Hindlimb muscle (tissue), 1 donor: ENCODE measurements around the gene RASGRF2. TPM values are rescaled to one million over a fixed set of nuclear protein-coding genes. Genes with fewer than 3 reads are reported as not detected.
"Not testable (repeated sequence)": the region's sequence is repeated elsewhere in the genome, so short reads cannot be mapped to it uniquely, and the experiment has no call there.

Experiments
- DNase-seq: peaks from one replicate; pipeline ENCODE4 v3.0.0-alpha.2; 2013
- polyA plus RNA-seq: library from polyadenylated mRNA; unstranded; fragments of 120-200 nt; gene quantifications from one replicate; pipeline ENCODE4 v1.2.1, GENCODE V29; 2013; ENCODE audit not compliant: insufficient read length

Gene RASGRF2
- polyA plus RNA-seq, 1 donor: 1.1 TPM

DNA sequence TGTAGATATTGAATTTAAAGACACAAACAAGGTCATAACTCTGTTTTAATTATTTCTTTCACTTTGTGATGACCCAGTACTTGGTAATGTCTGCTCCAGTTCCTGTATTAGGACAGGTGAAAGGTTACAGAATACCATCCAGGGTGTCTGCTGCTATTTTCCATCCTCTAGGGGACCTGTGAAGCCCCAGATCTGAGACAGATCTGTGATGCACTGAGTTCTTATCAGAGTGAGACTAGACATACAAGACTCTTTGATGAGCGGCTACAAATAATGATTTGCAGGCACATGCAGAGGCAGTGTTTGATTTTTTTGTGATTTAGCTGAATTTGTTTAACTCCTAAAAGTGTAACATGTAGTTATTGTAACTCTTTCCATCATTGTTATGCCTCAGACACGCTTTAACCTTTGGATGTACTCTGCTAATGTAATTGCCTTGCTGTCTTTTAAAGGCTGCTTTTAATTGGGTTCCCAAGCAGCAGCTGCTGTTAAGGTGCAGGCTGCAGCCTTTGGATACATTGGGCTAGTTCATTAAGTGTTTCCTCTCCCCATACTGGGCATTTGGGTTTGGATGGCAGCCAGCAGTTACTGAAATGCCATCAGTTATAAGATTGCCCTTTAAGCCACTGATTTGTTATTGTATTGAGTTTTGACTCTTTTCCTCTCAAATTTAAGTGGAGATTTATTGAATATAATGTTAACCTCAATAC is 63.3 kb downstream of the RASGRF2 start:
- no peak for DNase-seq

DNA sequence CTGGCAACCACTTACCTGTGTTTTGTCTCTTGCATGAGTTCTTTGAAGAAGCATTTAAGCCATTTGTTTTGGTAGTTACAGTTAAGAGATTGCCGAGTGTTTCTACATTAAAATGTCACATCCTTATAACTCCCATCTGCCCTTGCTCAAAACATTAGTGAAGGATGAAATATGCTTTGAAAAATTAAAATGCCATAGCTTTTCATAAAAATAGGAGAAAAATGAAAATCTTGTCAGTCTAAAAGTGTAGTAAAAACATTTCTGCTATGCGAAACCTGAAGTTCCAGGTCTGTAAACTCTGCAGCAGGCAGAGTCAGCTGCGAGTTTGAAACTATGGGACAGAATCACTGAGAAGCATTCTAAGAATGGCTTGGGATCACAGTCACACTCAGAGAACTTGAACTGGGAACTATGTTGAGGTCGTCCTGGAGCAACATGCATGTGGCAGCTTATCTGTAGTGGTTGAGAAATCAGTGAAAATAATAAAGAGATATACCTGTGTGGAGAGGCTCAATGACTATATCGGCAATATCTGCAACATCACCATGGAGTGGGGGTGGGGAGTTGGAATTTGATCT is 67.4 kb downstream of the RASGRF2 start:
- DNase-seq: no peak

DNA sequence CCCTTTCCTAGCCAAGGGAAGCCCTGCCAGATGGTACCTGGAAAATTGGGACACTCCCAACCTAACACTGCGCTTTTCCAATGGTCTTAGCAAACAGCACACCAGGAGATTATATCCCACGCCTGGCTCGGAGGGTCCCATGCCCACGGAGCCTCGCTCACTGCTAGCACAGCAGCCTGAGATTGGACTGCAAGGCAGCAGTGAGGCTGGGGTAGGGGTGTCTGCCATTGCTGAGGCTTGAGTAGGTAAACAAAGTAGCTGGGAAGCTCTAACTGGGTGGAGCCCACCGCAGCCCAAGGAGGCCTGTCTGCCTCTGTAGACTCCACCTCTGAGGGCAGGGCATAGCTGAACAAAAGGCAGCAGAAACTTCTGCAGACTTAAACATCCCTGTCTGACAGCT is 68.7 kb downstream of the RASGRF2 start:
- DNase-seq: not testable (repeated sequence)

DNA sequence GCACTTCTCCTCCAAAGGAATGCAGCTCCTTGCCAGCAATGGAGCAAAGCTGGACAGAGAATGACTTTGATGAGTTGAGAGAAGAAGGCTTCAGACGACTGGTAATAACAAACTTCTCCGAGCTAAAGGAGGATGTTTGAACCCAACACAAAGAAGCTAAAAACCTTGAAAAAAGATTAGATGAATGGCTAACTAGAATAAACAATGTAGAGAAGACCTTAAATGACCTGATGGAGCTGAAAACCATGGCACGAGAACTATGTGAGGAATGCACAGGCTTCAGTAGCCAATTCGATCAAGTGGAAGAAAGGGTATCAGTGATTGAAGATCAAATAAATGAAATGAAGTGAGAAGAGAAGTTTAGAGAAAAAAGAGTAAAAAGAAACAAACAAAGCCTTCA is 69.6 kb downstream of the RASGRF2 start:
- DNase-seq: not testable (repeated sequence)

DNA sequence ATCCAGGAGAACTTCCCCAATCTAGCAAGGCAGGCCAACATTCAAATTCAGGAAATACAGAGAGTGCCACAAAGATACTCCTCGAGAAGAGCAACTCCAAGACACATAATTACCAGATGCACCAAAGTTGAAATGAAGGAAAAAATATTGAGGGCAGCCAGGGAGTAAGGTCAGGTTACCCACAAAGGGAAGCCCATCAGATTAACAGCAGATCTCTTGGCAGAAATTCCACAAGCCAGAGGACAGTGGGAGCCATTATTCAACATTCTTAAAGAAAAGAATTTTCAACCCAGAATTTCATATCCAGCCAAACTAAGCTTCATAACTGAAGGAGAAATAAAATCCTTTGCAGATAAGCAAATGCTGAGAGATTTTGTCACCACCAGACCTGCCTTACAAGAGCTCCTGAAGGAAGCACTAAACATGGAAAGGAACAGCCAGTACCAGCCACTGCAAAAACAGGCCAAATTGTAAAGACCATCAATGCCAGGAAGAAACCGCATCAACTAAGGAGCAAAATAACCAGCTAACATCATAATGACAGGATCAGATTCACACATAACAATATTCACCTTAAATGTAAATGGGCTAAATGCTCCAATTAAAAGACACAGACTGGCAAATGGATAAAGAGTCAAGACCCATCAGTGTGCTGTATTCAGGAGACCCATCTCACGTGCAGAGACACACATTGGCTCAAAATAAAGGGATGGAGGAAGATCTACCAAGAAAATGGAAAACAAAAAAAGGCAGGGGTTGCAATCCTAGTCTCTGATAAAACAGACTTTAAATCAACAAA is 70.3 kb downstream of the RASGRF2 start:
- DNase-seq: not testable (repeated sequence)

DNA sequence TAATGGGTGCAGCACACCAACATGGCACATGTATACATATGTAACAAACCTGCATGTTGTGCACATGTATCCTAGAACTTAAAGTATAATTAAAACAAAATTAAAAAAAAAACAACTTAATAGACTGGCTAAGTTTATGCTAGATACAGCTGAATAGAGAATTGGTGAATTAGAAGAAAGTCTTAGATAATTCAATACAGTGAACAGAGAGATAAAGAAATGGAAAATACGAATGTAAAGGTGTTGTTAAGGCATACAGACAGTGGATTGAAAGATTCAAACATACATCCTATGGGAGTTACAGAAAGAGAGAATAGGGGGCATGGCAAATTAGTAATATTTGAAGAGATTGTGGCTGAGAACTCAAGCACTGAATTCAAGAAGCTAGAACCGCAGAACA is 75.4 kb downstream of the RASGRF2 start:
- no peak for DNase-seq

DNA sequence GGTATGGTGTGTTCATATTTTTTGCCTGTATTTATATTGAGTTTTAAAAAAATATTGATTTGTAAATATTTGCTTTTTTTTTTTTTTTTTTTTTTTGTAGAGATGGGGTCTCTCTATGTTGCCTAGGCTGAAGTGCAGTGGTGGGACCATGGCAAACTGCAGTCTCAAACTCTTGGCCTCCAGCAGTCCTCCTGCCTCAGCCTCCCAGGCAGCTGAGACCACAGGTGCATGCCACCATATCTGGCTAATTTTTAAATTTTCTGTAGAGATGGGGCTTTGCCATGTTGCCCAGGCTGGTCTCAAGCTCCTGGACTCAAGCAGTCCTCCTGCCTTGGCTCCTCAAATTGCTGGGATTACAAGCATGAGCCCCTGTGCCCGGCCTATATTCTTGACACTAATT is 78.3 kb downstream of the RASGRF2 start:
- no peak for DNase-seq

DNA sequence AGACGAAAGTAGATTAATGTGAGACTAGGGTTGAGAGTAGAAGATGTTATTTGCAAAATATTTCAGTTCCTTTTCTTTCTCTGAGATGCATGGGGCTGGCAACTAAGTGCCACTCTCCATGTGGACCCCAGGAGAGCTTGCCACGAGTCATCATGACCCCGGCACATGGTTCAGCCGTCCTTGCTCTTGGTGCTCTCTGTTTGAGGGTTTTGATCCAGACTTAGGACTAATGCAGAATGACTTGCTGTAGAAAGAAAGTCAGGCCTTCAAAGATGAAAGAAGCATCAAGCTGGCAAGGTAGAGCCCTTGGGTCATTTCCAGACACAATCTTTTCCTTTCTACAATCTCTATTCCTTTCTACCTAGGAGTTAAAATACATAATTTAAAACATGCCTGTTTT is 84.7 kb downstream of the RASGRF2 start:
- DNase-seq: no peak

DNA sequence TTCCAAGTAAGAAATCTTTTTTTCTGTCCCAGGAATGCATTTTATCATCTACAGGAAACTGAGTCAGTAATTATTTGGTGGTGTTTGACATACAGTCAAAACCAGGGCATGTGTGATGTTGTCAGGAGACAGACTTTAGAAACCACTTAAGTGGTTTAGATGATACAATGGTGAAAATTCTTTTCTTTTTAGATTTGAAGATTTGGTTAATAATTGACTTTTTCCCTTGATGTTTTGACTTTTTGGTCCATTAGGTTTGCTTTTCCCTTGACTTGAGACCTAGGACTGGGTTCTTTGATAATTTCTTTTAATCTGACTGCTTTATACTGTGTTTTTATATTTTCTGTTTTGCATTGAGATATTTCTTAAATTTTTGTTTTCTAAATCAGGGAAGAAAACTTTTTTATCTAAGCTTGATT is 85.2 kb downstream of the RASGRF2 start:
- DNase-seq: no peak

DNA sequence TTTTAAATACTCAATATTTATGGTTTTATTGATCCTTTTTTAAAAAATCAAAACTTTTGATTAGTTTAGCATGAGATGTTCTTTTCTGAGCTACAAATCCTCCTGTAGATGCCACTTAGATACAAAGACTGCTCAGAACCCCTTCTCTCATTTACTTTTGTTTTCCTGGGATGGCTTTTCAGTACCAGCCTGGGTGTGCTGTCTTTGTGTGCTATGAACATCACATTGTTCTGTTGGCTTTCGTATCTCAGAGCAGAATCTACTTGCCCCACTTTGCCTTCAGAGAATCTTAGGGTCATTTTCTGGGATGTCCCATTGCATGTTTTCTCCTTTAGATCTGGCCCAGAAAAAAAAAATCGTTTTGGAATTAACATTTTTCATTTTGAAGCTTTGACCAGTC is 85.9 kb downstream of the RASGRF2 start:
- no peak for DNase-seq

DNA sequence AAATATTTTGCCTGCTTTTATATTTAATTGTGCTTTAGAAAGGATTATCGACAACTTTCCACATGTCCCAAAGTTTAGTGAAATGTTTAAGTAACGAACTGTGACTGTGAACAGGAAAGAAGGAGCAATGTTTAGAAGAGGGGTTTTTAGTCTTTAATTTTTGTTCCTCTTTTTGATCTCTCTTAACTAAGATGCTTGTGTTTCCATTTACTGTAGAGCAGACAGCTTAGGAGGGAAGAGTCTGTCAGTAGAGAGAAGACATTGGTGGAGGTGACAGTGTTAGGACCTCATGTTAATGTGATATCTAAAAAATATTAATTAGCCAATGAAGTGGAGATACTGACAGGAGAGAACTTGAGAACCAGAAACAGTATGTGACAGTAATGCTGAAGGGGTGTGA is 92.2 kb downstream of the RASGRF2 start:
- DNase-seq: no peak

DNA sequence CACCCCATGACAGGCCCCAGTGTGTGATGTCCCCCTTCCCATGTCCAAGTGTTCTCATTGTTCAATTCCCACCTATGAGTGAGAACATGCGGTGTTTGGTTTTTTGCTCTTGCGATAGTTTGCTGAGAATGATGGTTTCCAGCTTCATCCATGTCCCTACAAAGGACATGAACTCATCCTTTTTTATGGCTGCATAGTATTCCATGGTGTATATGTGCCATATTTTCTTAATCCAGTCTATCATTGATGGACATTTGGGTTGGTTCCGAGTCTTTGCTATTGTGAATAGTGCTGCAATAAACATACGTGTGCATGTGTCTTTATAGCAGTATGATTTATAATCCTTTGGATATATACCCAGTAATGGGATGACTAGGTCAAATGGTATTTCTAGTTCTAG is 93.1 kb downstream of the RASGRF2 start:
- DNase-seq: not testable (repeated sequence)

DNA sequence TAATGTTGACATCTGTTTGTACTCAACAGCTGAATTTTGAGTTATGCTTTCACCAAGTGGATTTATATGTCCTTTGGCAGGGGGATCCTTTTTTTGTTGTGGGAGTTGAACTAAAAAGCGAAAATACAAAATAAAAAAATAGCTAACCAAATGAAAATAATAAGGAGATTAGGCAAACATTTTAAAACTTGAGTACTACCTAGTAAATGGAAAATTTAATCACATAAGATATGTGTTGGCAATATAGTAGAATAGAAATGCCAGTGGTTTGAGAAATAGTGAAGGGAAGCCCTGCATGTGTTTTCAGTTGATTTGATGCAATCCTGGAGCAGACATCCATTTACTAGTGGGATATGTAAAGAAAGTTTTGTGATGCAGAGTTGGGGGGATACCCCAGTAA is 98.0 kb downstream of the RASGRF2 start:
- DNase-seq: no peak

DNA sequence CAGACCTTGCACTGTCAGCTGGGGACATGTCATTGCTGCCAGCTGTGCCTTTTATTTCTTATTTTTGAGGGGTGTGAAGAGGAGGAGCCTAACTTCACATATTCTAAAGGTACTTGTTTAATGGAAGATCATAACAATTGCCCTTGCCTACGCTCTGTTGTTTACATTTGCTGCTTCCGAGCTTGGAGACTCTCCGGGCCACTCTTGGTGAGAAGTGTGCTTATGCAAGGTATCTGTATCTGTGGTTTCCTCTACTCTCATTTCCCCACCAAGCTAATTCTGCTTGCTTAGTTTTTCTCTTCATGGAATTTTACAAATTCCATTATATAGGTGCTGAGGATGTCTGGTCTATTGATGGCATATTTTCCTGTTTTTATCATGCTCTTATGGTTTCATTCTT is 105.3 kb downstream of the RASGRF2 start:
- DNase-seq: no peak

DNA sequence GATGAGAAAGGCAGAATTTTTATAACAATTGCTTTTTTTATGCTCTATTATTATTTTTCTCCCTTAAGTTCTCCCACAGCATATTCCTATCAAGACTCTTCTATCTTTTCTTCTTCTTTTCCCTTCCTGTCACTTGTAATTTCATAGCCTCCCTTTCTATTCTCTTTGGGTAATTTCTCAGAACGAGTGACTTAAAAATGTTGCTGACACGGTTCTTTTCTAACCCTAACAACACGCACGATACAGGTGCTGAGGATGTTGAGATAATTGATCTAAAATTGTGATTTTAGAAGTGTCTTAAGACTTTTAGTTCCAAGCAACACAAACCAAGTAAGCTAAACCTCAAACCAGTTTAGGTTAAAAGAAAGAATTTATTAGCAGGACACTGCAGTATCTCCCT is 105.9 kb downstream of the RASGRF2 start:
- no peak for DNase-seq

DNA sequence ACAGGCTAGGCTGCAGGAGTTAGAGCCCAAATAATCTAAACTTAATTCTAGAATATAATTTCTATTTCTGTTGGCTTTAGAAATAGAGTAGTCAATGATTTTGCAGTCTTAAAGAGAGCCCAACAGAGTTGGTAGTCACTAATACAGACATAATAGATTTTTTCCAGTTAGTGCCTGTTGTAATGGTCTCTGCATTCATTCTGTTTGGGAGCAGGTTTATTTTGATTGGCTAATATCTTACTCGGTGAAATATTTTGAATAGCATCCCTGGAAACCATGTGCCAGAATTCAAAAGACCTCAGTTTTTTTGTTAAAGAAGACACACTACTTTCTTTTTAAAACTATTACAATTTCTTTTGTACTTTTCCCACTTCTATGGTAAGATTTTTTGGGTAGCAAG is 107.2 kb downstream of the RASGRF2 start:
- no peak for DNase-seq

DNA sequence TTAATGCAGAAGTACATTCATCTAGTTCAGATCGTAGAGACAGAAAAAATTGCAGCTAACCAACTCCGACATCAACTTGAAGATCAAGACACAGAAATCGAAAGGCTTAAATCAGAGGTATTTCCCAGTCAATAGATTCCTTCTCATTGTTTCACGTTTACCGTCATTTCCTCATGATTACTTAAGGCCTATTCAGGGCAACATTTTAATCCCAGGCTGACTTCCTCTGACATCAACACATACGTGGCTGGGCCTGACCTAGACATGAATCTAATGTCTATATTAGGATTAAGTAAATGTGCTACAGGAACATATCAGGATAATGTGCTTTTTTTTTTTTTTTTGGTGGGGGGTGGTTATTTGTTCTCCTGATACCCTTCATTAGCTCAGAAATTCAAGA is 107.9 kb downstream of the RASGRF2 start:
- DNase-seq: no peak

DNA sequence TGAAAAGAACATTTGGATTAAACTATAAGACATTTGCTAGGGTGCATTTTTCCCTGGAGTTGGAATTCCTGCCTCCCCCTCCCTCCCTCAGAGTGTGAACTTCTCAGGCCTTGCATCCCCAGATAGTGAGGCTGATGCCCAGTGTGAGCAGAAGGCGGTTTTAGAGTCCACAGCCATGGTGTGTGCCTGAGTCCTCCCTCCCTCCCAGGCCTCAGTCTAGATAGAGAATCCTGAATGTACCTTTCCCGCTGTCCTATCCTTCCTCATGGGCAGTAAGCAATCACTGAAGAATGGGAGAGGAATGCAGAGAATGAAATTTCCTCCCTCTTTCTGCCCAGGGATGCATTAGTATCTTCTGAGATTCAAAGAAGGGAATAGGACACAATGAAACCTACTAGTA is 108.5 kb downstream of the RASGRF2 start:
- no peak for DNase-seq

DNA sequence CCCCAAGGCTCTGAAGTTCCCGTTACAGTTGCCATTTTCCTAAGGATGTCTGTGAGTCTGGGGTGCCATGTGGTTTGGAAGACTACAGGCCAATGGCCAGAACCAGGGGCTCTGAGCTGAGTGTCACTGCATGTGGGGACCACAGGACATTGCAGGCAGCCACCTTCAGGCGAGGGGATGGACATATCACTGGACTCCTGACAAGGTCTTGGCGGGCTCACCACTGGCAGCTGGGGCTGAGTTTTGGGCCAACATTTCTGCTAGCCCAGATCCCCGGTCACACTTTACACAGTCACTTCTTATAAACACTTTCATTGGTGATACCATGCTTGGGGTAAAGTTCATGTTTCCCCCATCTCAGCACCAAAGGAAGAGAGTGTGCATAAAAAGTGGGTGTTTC is 109.8 kb downstream of the RASGRF2 start:
- no peak for DNase-seq

DNA sequence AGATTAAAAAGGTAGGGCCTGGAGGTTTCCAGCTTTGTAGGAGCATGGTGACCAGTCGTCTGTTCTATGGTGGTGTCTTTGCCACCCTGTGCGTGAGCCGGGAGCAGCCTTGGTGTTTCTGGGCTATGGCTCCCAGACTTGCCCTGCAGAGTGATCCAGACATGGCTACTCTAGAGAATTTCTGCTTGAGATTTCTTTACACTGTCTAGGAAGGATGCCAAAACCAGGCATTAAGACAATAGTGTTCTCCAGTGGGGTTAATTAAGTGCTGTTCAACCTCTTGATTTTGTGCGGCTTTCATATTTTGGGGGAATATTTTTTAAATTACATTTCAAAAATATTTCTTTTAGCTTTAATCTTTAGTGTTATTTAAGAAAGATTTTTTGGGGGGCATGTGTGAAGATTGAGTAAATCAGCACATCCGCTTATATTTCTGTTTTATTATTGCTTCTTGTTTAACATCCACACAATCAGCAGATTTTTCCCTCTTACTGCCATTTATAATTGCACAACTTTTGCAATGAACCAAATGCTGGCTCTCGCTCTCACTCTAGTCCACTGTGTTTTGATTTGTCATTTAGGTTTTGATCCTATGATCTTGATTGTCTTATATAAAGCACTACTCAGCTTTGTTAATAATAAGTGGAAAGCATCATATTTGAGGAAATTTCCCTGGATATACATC is 110.5 kb downstream of the RASGRF2 start:
- no peak for DNase-seq

DNA sequence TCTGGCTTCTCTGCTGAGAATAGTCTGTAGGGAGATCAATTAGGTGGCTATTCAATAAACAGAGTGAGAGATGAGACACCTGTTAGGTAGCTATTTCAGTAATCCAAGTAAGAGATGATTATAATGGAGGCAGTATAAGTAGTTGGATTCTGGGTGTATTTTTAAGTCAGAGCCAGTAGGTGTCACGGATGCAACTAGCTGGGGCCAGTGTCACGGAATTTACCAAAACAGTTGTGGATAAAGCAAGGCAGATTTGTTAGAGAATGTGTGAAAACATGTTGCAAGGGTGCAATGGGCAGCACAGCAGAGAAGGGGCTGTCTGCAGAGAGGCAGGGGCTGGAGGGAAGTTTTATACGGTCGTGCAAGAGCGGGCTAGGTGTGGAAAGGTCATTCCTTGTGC is 114.9 kb downstream of the RASGRF2 start:
- no peak for DNase-seq

DNA sequence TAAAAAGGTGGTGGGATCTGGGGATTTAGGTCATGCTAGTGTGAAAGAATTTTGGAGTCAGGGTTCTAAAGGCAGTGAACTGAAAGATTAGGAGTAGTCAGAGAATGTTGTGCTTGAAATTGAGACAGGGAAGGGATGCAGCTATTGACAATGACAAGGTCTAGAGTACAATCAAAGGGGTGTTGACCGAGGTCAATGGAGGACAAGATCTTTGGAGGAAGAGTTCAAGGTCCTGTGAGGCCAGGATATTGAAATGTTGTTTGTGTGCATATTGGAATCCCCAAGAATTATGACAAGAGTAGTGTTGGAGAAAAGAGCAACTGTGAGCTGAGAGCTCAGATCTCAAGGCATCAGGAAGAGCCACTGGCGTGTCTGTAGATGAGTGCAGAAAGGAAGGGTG is 116.9 kb downstream of the RASGRF2 start:
- DNase-seq: no peak

DNA sequence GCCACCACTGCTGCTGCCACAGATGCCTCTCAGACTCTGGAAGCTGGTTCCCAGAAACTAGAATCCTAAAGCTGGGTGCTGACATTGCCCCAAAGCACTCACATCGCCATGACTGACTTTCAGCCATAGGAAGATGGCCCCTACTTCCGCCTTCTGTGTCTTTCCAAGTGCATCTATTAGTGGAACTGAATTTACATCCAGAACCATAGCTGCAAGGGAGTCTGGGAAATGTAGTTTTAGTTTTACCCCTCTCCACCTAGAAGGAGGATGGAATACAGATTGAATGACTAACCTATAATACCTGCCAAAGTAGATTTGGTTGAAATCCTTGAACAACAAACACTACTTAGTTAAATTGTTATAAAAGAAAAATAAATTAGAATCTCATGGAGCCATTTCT is 118.8 kb downstream of the RASGRF2 start:
- no peak for DNase-seq
